ENCODE measurements around the gene GPR18. TPM values are rescaled to one million over a fixed set of nuclear protein-coding genes. Genes with fewer than 3 reads are reported as not detected.

Gene GPR18
- total RNA-seq, 1 experiment from 2014 or later: not detected

GRCh38 chr13:99303863-99304521, 45.8 kb upstream of the GPR18 start:
- H3K56ac ChIP-seq (ENCODE audit: insufficient read length, low read depth, low read length): no peak overlapping the region
- H3K4me3 Mint-ChIP-seq: no peak overlapping the region
- no peak overlapping the region for H2BK15ac ChIP-seq (ENCODE audit: low read depth, low read length)
- H4K8ac ChIP-seq (replicated peaks; ENCODE audit: insufficient read length, low read depth, low read length): no peak overlapping the region
- no peak overlapping the region for H2BK5ac ChIP-seq (ENCODE audit: insufficient read length, low read length)
- H2AK5ac ChIP-seq (ENCODE audit: insufficient read length, low read length): no peak overlapping the region
- no CpG with 5 or more reads among the region's 14 CpGs for WGBS (ENCODE audit: extremely low coverage, insufficient read length, low lambda C conversion rate)
- no peak overlapping the region for H3T11ph ChIP-seq (ENCODE audit: low read length)
- H3K9me3 ChIP-seq (ENCODE audit: control insufficient read depth, low read depth, low read length): no peaks in the 10 kb centered on the region
- H3K14ac ChIP-seq (ENCODE audit: insufficient read depth, low read length): no peak overlapping the region; the same call in 1 of the 2 replicates
- no peak overlapping the region for H3K4me2 ChIP-seq (ENCODE audit: insufficient read depth, insufficient read length, low read length)
- H3K27ac Mint-ChIP-seq: peak overlapping the region in 2 of 3 experiments; percentile 2 to 12; a peak in 2 of 7 replicates
- H3K4me1 ChIP-seq (ENCODE audit: insufficient read depth, low read length): no peaks in the 10 kb centered on the region; the same call in 1 of the 2 replicates
- H3K27ac ChIP-seq (ENCODE audit: insufficient read length, low read depth, low read length): no peak overlapping the region
- H4K20me1 ChIP-seq (ENCODE audit: control insufficient read depth, insufficient read depth, insufficient read length): no peaks in the 10 kb centered on the region
- no peak overlapping the region for H4K91ac ChIP-seq (ENCODE audit: insufficient read length, low read depth, low read length)
- H3K27me3 ChIP-seq (ENCODE audit: insufficient read depth, low read length): no peaks in the 10 kb centered on the region
- H2BK120ac ChIP-seq (ENCODE audit: low read depth, low read length, poor library complexity, severe bottlenecking): no peak overlapping the region
- 0 out of 2 replicates have a peak, but pooled peaks cover 2% of the 10 kb centered on the region for H3K79me2 ChIP-seq (ENCODE audit: insufficient read depth, low read length)
- H3K4ac ChIP-seq (ENCODE audit: low read depth, low read length): no peak overlapping the region
- no peaks in the 10 kb centered on the region for H3K23me2 ChIP-seq (ENCODE audit: insufficient read length, low read depth, low read length, poor library complexity, severe bottlenecking)
- peaks cover 4 to 7% (median 6%) of the 10 kb centered on the region in 3 experiments; a peak in 3 of 7 replicates for H3K36me3 Mint-ChIP-seq (ENCODE audit: insufficient read depth in 1 of 3, low read depth in 3 of 3)
- DNase-seq: no peak
- H3K23ac ChIP-seq (ENCODE audit: insufficient read length, low read depth, low read length): no peak overlapping the region
- H2BK12ac ChIP-seq (ENCODE audit: insufficient read length, low read depth, low read length): no peak overlapping the region
- peaks cover 7 to 18% of the 10 kb centered on the region in 2 experiments; a peak in 3 of 4 replicates for H3K4me1 Mint-ChIP-seq
- no peak overlapping the region for H4K5ac ChIP-seq (ENCODE audit: insufficient read length, low read depth, low read length)
- no peak for TF ChIP-seq CTCF (conservative IDR thresholded peaks at IDR 0.05)
- H3K9me3 Mint-ChIP-seq: no peaks in the 10 kb centered on the region
- H3K27me3 Mint-ChIP-seq (ENCODE audit: low read depth): no peaks in the 10 kb centered on the region; the same call in 1 of the 2 replicates
- H2BK20ac ChIP-seq (ENCODE audit: low read depth, low read length, poor library complexity, severe bottlenecking): no peak overlapping the region
- no peak overlapping the region for H3K9ac ChIP-seq (ENCODE audit: extremely low read depth, insufficient read length, low read length)
- H3K79me1 ChIP-seq (ENCODE audit: insufficient read depth, low read depth, low read length, poor library complexity, severe bottlenecking): no peaks in the 10 kb centered on the region
- no peak overlapping the region for H2AFZ ChIP-seq (ENCODE audit: low read length)
- H3K18ac ChIP-seq (ENCODE audit: insufficient read length, low read depth, low read length): peak overlapping the region; percentile 42

All from H9 (cell line).